Neural progenitor cell (in vitro differentiated cells): Measurements from ENCODE around the gene LDB2. TPM values are rescaled to one million over a fixed set of nuclear protein-coding genes. Genes with fewer than 3 reads are reported as not detected.

Source experiments
- DNase-seq: peaks from one replicate; pipeline ENCODE4 v3.0.0-alpha.2; 2016; ENCODE audit warnings: low spot score
- H2AFZ ChIP-seq: fragments of 200-600 bp; sonication (generic); replicated peaks from 2 replicates; pipeline ENCODE4 v1.6.1; 2016; ENCODE audit warnings: antibody characterized with exemption
- H3F3A ChIP-seq: fragments of 200-600 bp; sonication (generic); 2 replicates; pipeline ENCODE4 v1.6.1; 2016; ENCODE audit warnings: antibody characterized with exemption, low read depth
- H3K27ac ChIP-seq: fragments of 200-600 bp; sonication (generic); 2 replicates; pipeline ENCODE4 v1.5.1; 2016; ENCODE audit warnings: mild to moderate bottlenecking
- H3K27me3 ChIP-seq: fragments of 200-600 bp; sonication (generic); 2 replicates; pipeline ENCODE4 v1.6.1; 2016; ENCODE audit warnings: mild to moderate bottlenecking, moderate library complexity
- H3K36me3 ChIP-seq: fragments of 200-600 bp; sonication (generic); 2 replicates; pipeline ENCODE4 v1.5.1; 2016
- H3K4me1 ChIP-seq: fragments of 200-600 bp; sonication (generic); 2 replicates; pipeline ENCODE4 v1.6.1; 2016; ENCODE audit warnings: mixed run types
- H3K4me2 ChIP-seq: fragments of 200-600 bp; sonication (generic); 2 replicates; pipeline ENCODE4 v1.6.1; 2016
- H3K4me3 ChIP-seq: fragments of 200-600 bp; sonication (generic); 2 replicates; pipeline ENCODE4 v1.5.1; 2016
- H3K79me2 ChIP-seq: fragments of 200-600 bp; sonication (generic); 2 replicates; pipeline ENCODE4 v1.6.1; 2016; ENCODE audit warnings: low read depth
- H3K9ac ChIP-seq: fragments of 200-600 bp; sonication (generic); 2 replicates; pipeline ENCODE4 v1.6.1; 2016
- H3K9me3 ChIP-seq: fragments of 200-600 bp; sonication (generic); 2 replicates; pipeline ENCODE4 v1.5.1; 2016; ENCODE audit warnings: low read depth
- H4K20me1 ChIP-seq: fragments of 200-600 bp; sonication (generic); 2 replicates; pipeline ENCODE4 v1.6.1; 2016; ENCODE audit warnings: low read depth
- H3K27ac Mint-ChIP-seq: 3 replicates; pipeline ENCODE4 v1.8.0; 2021; ENCODE audit warnings: mixed read lengths
- H3K27me3 Mint-ChIP-seq: 2 replicates; pipeline ENCODE4 v1.8.0; 2022; ENCODE audit warnings: low read depth, mild to moderate bottlenecking, inconsistent platforms, moderate library complexity, mixed read lengths; ENCODE audit not compliant: insufficient read depth
- H3K36me3 Mint-ChIP-seq: 3 replicates; pipeline ENCODE4 v1.8.0; 2021; ENCODE audit warnings: mixed read lengths
- H3K4me1 Mint-ChIP-seq: 3 replicates; pipeline ENCODE4 v1.8.0; 2021; ENCODE audit warnings: mixed read lengths
- H3K4me3 Mint-ChIP-seq: 3 replicates; pipeline ENCODE4 v1.8.0; 2021; ENCODE audit warnings: mild to moderate bottlenecking, moderate library complexity, mixed read lengths
- H3K9me3 Mint-ChIP-seq: 3 replicates; pipeline ENCODE4 v1.8.0; 2020; ENCODE audit warnings: mixed read lengths
- EZH2 ChIP-seq: fragments of 200-600 bp; sonication (generic); IDR thresholded peaks from 2 replicates; pipeline ENCODE4 v1.6.1; 2017; ENCODE audit warnings: antibody characterized with exemption, mild to moderate bottlenecking, moderate library complexity
- EZH2phosphoT487 ChIP-seq: fragments of 200-600 bp; sonication (generic); IDR thresholded peaks from 2 replicates; pipeline ENCODE4 v1.6.1; 2017; ENCODE audit warnings: antibody characterized with exemption
- total RNA-seq: library from RNA; depleted of rRNA; stranded (reverse); fragments of >200 nt; gene quantifications from 2 replicates; pipeline ENCODE4 v1.2.3, GENCODE V29; 2015; ENCODE audit warnings: low replicate concordance
- TF ChIP-seq, protein P1 (sequence below): fragments of 200-600 bp; sonication (generic); IDR thresholded peaks from 2 replicates; pipeline ENCODE4 v1.5.1; 2017; ENCODE audit warnings: antibody characterized with exemption, mild to moderate bottlenecking

The LDB2 gene
- total RNA-seq, 1 donor from 2014 or later = 24.3 TPM

DNA sequence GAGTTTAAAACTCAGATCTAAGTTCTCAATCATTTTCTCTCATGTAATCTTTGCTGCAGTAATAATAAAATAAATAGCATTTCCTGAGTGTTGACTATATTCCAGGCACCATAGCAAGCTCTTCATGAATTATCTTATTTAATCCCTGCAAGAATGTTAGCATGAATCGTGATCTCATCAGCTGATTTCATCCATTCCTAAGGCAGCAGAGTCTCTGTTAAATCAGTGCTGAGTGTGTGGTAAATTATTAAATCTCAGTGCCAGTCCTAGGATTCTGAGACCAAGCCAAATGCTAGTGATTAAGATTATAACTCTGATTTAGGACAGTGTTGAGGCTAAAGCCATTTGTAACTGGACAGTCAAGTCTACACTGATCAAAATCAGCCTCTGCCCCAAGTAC is 431.9 kb downstream of the LDB2 start:
- Histone ChIP-seq H3K9ac (no peak overlapping the region), H3F3A (no peaks in the 10 kb centered on the region), H3K27ac (no peak overlapping the region), H4K20me1 (no peaks in the 10 kb centered on the region), H3K27me3 (no peaks in the 10 kb centered on the region), H3K4me1 (no peaks in the 10 kb centered on the region), H2AFZ (no peak overlapping the region), H3K36me3 (no peaks in the 10 kb centered on the region), H3K9me3 (no peaks in the 10 kb centered on the region), H3K4me3 (no peak overlapping the region), H3K4me2 (no peak overlapping the region), H3K79me2 (no peaks in the 10 kb centered on the region)
- Mint-ChIP-seq H3K36me3 (no peaks in the 10 kb centered on the region), H3K27me3 (peaks cover 2% of the 10 kb centered on the region), H3K4me3 (no peak overlapping the region), H3K4me1 (peaks cover 7% of the 10 kb centered on the region), H3K9me3 (no peaks in the 10 kb centered on the region), H3K27ac (no peak overlapping the region)
- DNase-seq = no peak
- TF ChIP-seq EZH2phosphoT487 (no peak), EZH2 (no peak)
- TF ChIP-seq, protein P1, sequence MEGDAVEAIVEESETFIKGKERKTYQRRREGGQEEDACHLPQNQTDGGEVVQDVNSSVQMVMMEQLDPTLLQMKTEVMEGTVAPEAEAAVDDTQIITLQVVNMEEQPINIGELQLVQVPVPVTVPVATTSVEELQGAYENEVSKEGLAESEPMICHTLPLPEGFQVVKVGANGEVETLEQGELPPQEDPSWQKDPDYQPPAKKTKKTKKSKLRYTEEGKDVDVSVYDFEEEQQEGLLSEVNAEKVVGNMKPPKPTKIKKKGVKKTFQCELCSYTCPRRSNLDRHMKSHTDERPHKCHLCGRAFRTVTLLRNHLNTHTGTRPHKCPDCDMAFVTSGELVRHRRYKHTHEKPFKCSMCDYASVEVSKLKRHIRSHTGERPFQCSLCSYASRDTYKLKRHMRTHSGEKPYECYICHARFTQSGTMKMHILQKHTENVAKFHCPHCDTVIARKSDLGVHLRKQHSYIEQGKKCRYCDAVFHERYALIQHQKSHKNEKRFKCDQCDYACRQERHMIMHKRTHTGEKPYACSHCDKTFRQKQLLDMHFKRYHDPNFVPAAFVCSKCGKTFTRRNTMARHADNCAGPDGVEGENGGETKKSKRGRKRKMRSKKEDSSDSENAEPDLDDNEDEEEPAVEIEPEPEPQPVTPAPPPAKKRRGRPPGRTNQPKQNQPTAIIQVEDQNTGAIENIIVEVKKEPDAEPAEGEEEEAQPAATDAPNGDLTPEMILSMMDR = no peak

GRCh38 chr4:16464651-16465050 is 433.8 kb downstream of the LDB2 start:
- H3K9ac ChIP-seq = no peak overlapping the region
- no peaks in the 10 kb centered on the region for H3K4me1 ChIP-seq
- H3K9me3 ChIP-seq = no peaks in the 10 kb centered on the region
- Mint-ChIP-seq H3K36me3 (no peaks in the 10 kb centered on the region), H3K9me3 (no peaks in the 10 kb centered on the region), H3K27ac (no peak overlapping the region), H3K4me3 (no peak overlapping the region), H3K27me3 (peaks cover 2% of the 10 kb centered on the region), H3K4me1 (peaks cover 7% of the 10 kb centered on the region)
- H3K36me3 ChIP-seq = no peaks in the 10 kb centered on the region
- no peaks in the 10 kb centered on the region for H3F3A ChIP-seq
- no peak overlapping the region for H3K4me3 ChIP-seq
- no peaks in the 10 kb centered on the region for H4K20me1 ChIP-seq
- DNase-seq = no peak
- no peaks in the 10 kb centered on the region for H3K79me2 ChIP-seq
- H2AFZ ChIP-seq = no peak overlapping the region
- no peak overlapping the region for H3K4me2 ChIP-seq
- no peak overlapping the region for H3K27ac ChIP-seq
- TF ChIP-seq EZH2phosphoT487 (no peak), EZH2 (no peak)
- TF ChIP-seq, protein P1 = no peak
- H3K27me3 ChIP-seq = no peaks in the 10 kb centered on the region

DNA sequence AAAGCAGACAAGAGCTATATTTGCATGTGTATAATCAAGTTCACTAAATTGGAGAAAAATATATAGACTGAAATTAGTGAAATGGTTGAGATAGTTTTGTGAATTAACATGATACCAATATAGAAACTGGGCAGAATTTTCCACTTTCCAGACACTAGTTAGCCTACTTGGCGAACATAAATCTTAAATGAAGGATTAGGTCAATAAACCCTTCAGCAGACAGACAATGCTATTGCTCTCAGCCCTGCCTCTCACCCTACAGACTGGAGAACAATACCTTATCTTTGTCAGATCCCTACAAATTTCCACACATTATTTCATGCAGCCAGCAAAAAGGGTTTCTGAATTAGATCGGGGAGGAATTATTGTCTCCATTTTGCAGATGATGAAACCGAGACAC is 435.8 kb downstream of the LDB2 start:
- DNase-seq = no peak
- no peaks in the 10 kb centered on the region for H3F3A ChIP-seq
- no peaks in the 10 kb centered on the region for H3K9me3 ChIP-seq
- Mint-ChIP-seq H3K27me3 (no peaks in the 10 kb centered on the region), H3K9me3 (no peaks in the 10 kb centered on the region), H3K36me3 (no peaks in the 10 kb centered on the region), H3K4me3 (no peak overlapping the region), H3K4me1 (peaks cover 7% of the 10 kb centered on the region), H3K27ac (no peak overlapping the region)
- no peaks in the 10 kb centered on the region for H4K20me1 ChIP-seq
- H3K9ac ChIP-seq = no peak overlapping the region
- H3K79me2 ChIP-seq = no peaks in the 10 kb centered on the region
- no peak overlapping the region for H3K4me2 ChIP-seq
- H3K27ac ChIP-seq = no peak overlapping the region
- H3K4me1 ChIP-seq = no peaks in the 10 kb centered on the region
- no peak overlapping the region for H3K4me3 ChIP-seq
- no peaks in the 10 kb centered on the region for H3K36me3 ChIP-seq
- H3K27me3 ChIP-seq = no peaks in the 10 kb centered on the region
- no peak overlapping the region for H2AFZ ChIP-seq
- no peak for TF ChIP-seq EZH2phosphoT487

- Histone ChIP-seq H3K4me3 (no peak overlapping the region), H3K9me3 (no peaks in the 10 kb centered on the region), H3K79me2 (no peaks in the 10 kb centered on the region), H3F3A (no peaks in the 10 kb centered on the region), H3K9ac (no peak overlapping the region), H4K20me1 (no peaks in the 10 kb centered on the region), H3K27ac (no peak overlapping the region), H3K4me1 (no peaks in the 10 kb centered on the region), H3K36me3 (no peaks in the 10 kb centered on the region), H2AFZ (no peak overlapping the region), H3K4me2 (no peak overlapping the region), H3K27me3 (peaks cover 1% of the 10 kb centered on the region)
- Mint-ChIP-seq H3K27ac (no peak overlapping the region), H3K27me3 (no peaks in the 10 kb centered on the region), H3K4me1 (peaks cover 7% of the 10 kb centered on the region), H3K9me3 (no peaks in the 10 kb centered on the region), H3K4me3 (no peak overlapping the region), H3K36me3 (no peaks in the 10 kb centered on the region)
- TF ChIP-seq, protein P1 = no peak
- no peak for TF ChIP-seq EZH2
- TF ChIP-seq EZH2phosphoT487 = no peak
- DNase-seq = no peak
Measured at GRCh38 chr4:16461362-16461761, 437.1 kb downstream of the LDB2 start.
